ENCODE measurements around the gene CLTCL1. TPM values are rescaled to one million over a fixed set of nuclear protein-coding genes. Genes with fewer than 3 reads are reported as not detected.

Gene CLTCL1
- total RNA-seq, 1 donor from 2014 or later, result 5.4 TPM

GRCh38 chr22:19173047-19174035, 118.2 kb downstream of the CLTCL1 start:
- H3K36me3 ChIP-seq, result no peaks in the 10 kb centered on the region
- no peak overlapping the region for H3K4me3 ChIP-seq
- no peak overlapping the region for H3K27ac ChIP-seq
- H3K27me3 ChIP-seq, result no peaks in the 10 kb centered on the region
- intact Hi-C loops (cut with DNase I), result no loop called here
- H3K9me3 ChIP-seq, result no peaks in the 10 kb centered on the region
- TF ChIP-seq POLR2A (IDR thresholded peaks at IDR 0.05), result no peak
- no peak for TF ChIP-seq POLR2AphosphoS5 (IDR thresholded peaks at IDR 0.05; ENCODE audit: insufficient read depth in 1 of 2, low read depth in 1 of 2)
- no peak for TF ChIP-seq CTCF (IDR thresholded peaks at IDR 0.05)
- no peak for DNase-seq (ENCODE audit: extremely low spot score in 2 of 2)
- H3K4me1 ChIP-seq, result peaks cover 77% of the 10 kb centered on the region

GRCh38 chr22:19172213-19173046, 119.1 kb downstream of the CLTCL1 start:
- H3K27ac ChIP-seq, result peak overlapping the region; percentile 87
- intact Hi-C loops (cut with DNase I), result no loop called here
- TF ChIP-seq POLR2AphosphoS5 (IDR thresholded peaks at IDR 0.05; ENCODE audit: insufficient read depth in 1 of 2, low read depth in 1 of 2) (no peak), CTCF (IDR thresholded peaks at IDR 0.05) (no peak), POLR2A (IDR thresholded peaks at IDR 0.05) (no peak)
- peak overlapping the region; percentile 93 to 100 for H3K4me3 ChIP-seq
- H3K27me3 ChIP-seq, result no peaks in the 10 kb centered on the region
- no peaks in the 10 kb centered on the region for H3K9me3 ChIP-seq
- DNase-seq (ENCODE audit: extremely low spot score in 2 of 2), result no peak
- no peaks in the 10 kb centered on the region for H3K36me3 ChIP-seq
- H3K4me1 ChIP-seq, result peaks cover 73% of the 10 kb centered on the region

GRCh38 chr22:19169947-19170318, 121.6 kb downstream of the CLTCL1 start:
- H3K27me3 ChIP-seq, result no peaks in the 10 kb centered on the region
- H3K4me1 ChIP-seq, result peaks cover 54% of the 10 kb centered on the region
- DNase-seq (ENCODE audit: extremely low spot score in 2 of 2), result no peak
- no peak overlapping the region for H3K27ac ChIP-seq
- intact Hi-C loops (cut with DNase I), result no loop called here
- peak overlapping the region; percentile 28 to 45 for H3K4me3 ChIP-seq
- H3K36me3 ChIP-seq, result no peaks in the 10 kb centered on the region
- no peaks in the 10 kb centered on the region for H3K9me3 ChIP-seq
- TF ChIP-seq CTCF (IDR thresholded peaks at IDR 0.05) (no peak), POLR2A (IDR thresholded peaks at IDR 0.05) (no peak), POLR2AphosphoS5 (IDR thresholded peaks at IDR 0.05; ENCODE audit: insufficient read depth in 1 of 2, low read depth in 1 of 2) (no peak)

DNA sequence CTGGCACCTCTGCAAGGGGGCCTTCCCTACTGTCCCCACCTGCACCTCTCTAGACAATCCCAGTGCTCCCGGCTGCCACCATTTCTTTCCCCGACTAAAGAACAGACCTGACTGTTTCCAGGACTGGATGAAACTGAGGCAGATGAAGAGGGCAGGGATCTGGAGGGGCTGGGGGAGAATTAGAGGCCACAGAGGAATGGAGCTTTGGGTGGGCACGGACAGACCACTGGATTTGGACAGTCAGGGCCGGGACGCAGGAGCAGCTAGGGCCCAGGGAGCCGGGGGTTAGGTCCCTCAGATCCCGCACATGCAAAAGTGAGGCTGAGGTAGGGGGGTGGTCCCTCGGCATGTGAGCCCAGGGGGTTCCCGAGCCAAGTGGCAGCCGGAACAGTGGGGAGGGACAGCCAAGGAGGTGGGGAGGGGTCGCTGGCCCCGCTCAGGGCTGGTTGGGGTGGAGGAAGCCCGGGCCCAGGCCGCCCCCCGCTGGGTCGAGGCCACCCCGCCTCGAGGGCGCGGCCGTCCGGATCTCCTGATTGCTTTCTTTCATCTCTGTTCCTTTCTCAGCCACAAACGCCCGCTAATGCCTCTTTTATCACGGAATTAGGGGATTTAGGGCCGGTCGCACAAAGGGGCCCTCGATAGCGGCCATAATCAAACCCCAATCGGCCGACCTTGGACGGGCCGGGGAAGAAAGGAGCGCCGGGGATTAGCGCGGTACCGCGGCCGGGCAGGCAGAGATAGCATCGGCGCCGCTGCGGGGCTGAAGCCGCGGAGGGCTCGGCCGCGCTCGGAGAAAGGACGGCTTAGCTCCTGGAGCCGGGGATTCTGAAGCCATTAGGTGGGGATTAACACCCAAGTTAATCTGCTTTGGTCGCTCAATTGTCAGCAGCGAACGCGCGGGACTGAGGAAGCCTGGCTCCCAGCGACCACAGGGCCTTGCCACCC, 122.2 kb downstream of the CLTCL1 start:
- no peaks in the 10 kb centered on the region for H3K9me3 ChIP-seq
- intact Hi-C loops (cut with DNase I), result no loop called here
- H3K4me1 ChIP-seq, result peaks cover 47% of the 10 kb centered on the region
- TF ChIP-seq POLR2A (IDR thresholded peaks at IDR 0.05) (no peak), POLR2AphosphoS5 (IDR thresholded peaks at IDR 0.05; ENCODE audit: insufficient read depth in 1 of 2, low read depth in 1 of 2) (no peak), CTCF (IDR thresholded peaks at IDR 0.05) (no peak)
- no peaks in the 10 kb centered on the region for H3K36me3 ChIP-seq
- no peaks in the 10 kb centered on the region for H3K27me3 ChIP-seq
- DNase-seq (ENCODE audit: extremely low spot score in 2 of 2), result no peak
- H3K4me3 ChIP-seq, result peak overlapping the region; percentile 28 to 45
- no peak overlapping the region for H3K27ac ChIP-seq
